GM12864 (cell line): ENCODE measurements around the gene TET3.

ENCODE experiments used
- DNase-seq: peaks from one replicate; pipeline ENCODE4 v3.0.0-alpha.2; 2011; ENCODE audit warnings: low read depth
- H3K4me3 ChIP-seq: 2 replicates; pipeline ENCODE4 v1.5.1; 2011; ENCODE audit warnings: mild to moderate bottlenecking, low read depth, low read length, control low read depth
- CTCF ChIP-seq: IDR thresholded peaks from 2 replicates; pipeline ENCODE4 v1.5.1; 2011; ENCODE audit warnings: low read depth, mild to moderate bottlenecking, moderate library complexity, low read length, control low read depth, inconsistent platforms; ENCODE audit errors: missing control alignments

Gene TET3

GRCh38 chr2:73999881-74000597 is 15.3 kb downstream of the TET3 start:
- H3K4me3 ChIP-seq = no peak overlapping the region
- DNase-seq = no peak

GRCh38 chr2:74000666-74001065 is 16.0 kb downstream of the TET3 start:
- DNase-seq = no peak
- no peak for TF ChIP-seq CTCF
- H3K4me3 ChIP-seq = no peak overlapping the region

More at GRCh38 chr2:73999881-74000597, 15.3 kb downstream of the TET3 start:
- TF ChIP-seq CTCF = no peak

DNA sequence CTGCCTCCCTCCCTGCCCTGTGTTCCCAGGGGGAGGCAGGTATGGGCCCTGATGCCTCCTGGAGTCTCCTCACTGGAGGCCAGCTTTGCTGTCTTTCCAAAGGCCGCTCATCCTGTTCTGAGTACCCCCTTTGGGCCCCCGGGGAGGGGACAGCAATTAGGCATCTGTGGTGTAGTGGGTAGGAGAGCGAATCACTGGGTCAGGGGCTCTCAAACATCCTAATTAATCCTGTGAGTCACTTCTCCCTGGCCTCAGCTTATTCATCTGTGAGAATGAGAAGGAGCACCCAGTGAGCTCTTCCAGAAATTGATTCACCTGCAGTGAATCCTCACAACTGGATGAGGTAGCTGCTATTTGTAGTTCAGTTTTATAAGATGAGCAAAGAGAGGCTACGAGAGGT is 16.4 kb downstream of the TET3 start:
- H3K4me3 ChIP-seq = no peak overlapping the region
- DNase-seq = no peak
- no peak for TF ChIP-seq CTCF

DNA sequence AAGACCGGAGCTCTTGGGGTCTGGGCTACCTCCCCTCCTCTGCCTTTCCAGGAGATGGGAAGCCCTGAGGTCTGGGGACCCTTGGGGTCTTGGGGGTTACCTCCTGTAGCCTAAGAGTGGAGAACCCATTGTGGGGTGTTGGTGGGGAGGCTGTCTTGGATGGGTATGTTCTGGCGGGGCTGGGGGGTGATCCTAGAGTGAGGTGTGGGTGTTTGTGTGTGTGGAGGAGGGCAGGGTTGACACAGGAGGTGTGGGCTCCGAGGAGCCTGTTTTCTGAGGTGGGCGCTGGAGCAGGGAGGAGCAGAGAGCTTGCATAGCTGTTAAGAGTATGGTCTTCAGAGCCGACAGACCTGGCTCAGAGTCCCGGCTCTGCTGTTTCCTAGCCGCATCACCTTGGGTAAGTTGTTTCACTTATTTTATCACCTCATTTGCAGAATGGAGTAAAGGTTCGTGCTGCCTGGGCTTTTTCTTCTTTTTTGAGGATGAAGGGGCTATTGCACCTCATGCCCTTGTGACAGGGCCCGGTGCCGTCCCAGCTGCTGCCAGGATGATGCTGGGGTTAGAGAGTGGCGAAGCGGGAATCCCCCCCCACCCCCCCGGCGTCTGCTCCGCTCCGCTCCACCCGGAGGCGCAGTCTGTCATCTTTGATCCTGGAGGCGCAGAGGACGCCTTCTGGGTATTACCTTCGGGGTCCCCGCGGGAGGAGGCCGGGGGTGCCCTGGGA is 17.2 kb downstream of the TET3 start:
- peak; percentile 8 for TF ChIP-seq CTCF
- no peak for DNase-seq
- H3K4me3 ChIP-seq = peak overlapping the region; percentile 48

GRCh38 chr2:74002505-74003421 is 18.1 kb downstream of the TET3 start:
- peak; percentile 2 for TF ChIP-seq CTCF
- DNase-seq = no peak
- peak overlapping the region; percentile 64 for H3K4me3 ChIP-seq

DNA sequence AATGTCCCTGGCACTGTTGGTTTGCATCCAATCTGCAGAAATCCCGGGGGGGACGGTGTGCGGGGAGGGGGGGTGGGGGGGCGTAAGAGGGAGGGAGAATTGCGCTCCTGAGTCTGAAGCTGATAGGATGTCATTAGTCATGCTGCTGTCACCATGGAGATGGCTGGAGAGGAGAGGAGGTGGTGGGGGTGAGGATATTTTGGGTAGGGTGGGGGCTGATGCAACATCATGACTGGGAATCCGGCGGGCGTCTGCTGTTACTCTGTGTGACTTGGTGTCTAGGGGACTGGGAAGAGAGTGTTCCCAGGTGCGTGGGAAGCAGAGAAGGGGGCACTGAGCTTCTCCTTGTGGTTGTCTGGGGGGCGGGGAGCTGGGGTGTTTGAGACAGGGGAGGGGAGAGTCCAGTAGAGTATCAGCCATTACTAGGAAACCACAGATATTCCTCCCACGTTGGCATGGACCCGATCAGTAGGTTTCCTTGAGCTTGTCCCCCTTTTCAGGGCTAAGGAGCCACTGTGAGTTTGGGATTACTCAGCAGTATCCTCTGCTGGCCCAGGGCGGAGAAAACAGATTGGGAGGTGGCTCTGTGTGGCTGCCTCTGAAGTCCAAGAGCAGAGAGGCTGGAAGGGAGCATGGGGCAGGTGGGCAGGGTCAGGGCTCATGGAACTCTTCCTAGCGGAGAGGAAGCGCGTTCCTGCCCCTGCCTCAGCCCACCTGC is 18.9 kb downstream of the TET3 start:
- no peak for DNase-seq
- no peak for TF ChIP-seq CTCF
- H3K4me3 ChIP-seq = no peak overlapping the region
